Measurements from ENCODE around the gene STK25. TPM values are rescaled to one million over a fixed set of nuclear protein-coding genes. Genes with fewer than 3 reads are reported as not detected.

The STK25 gene
- total and polyA plus RNA-seq, 8 donors: 93.8 to 446 (median 144) TPM

GRCh38 chr2:241554610-241555322 is 46.4 kb upstream of the STK25 start:
- no peak for TF ChIP-seq POLR2A (IDR thresholded peaks at IDR 0.05)
- no peak for TF ChIP-seq EP300 (IDR thresholded peaks at IDR 0.05)
- no peak for TF ChIP-seq CTCF (IDR thresholded peaks at IDR 0.05)
- TF ChIP-seq POLR2AphosphoS5 (IDR thresholded peaks at IDR 0.05): no peak
- no peak overlapping the region for H3K4me3 ChIP-seq
- intact Hi-C loops (cut with DNase I; ENCODE audit: low total_unique reads): no loop called here
- peaks cover 4 to 37% (median 20%) of the 10 kb centered on the region in 4 donors for H3K4me1 ChIP-seq
- H3K27ac ChIP-seq: no peak overlapping the region
- DNase-seq: no peak
- H3K36me3 ChIP-seq: no peaks in the 10 kb centered on the region
- 80 to 90% (median 84%) methylated on average over 7 of the region's 7 CpGs for WGBS, 5 donors
- H3K27me3 ChIP-seq: peaks cover 0 to 37% (median 0%) of the 10 kb centered on the region in 3 donors
- peaks cover 0 to 10% (median 4%) of the 10 kb centered on the region in 4 donors for H3K9me3 ChIP-seq

- Histone ChIP-seq H3K9me3 (peaks cover 0 to 10% (median 4%) of the 10 kb centered on the region in 4 donors), H3K4me3 (no peak overlapping the region), H3K27ac (no peak overlapping the region), H3K36me3 (no peaks in the 10 kb centered on the region), H3K4me1 (peaks cover 0 to 38% (median 15%) of the 10 kb centered on the region in 4 donors), H3K27me3 (peaks cover 0 to 29% (median 0%) of the 10 kb centered on the region in 3 donors)
- TF ChIP-seq POLR2A (IDR thresholded peaks at IDR 0.05) (no peak), CTCF (IDR thresholded peaks at IDR 0.05) (no peak), EP300 (IDR thresholded peaks at IDR 0.05) (no peak), POLR2AphosphoS5 (IDR thresholded peaks at IDR 0.05) (no peak)
- intact Hi-C loops (cut with DNase I; ENCODE audit: low total_unique reads): no loop called here
- WGBS, 5 donors: 51 to 80% (median 62%) methylated on average over 6 of the region's 6 CpGs
- DNase-seq: no peak
Measured at GRCh38 chr2:241553981-241554380, 45.6 kb upstream of the STK25 start.

GRCh38 chr2:241553512-241553830 is 45.1 kb upstream of the STK25 start:
- Histone ChIP-seq H3K4me1 (peaks cover 0 to 36% (median 14%) of the 10 kb centered on the region in 4 donors), H3K36me3 (no peaks in the 10 kb centered on the region), H3K27me3 (peaks cover 0 to 24% (median 0%) of the 10 kb centered on the region in 3 donors), H3K9me3 (peaks cover 0 to 10% (median 4%) of the 10 kb centered on the region in 4 donors), H3K4me3 (no peak overlapping the region), H3K27ac (no peak overlapping the region)
- intact Hi-C loops (cut with DNase I; ENCODE audit: low total_unique reads): no loop called here
- TF ChIP-seq POLR2A (IDR thresholded peaks at IDR 0.05) (no peak), CTCF (IDR thresholded peaks at IDR 0.05) (no peak), POLR2AphosphoS5 (IDR thresholded peaks at IDR 0.05) (no peak), EP300 (IDR thresholded peaks at IDR 0.05) (no peak)
- DNase-seq: no peak
- 79 to 91% (median 85%) methylated on average over 12 of the region's 12 CpGs for WGBS, 5 donors

- Histone ChIP-seq H3K27ac (no peak overlapping the region), H3K9me3 (peaks cover 0 to 10% (median 4%) of the 10 kb centered on the region in 4 donors), H3K36me3 (no peaks in the 10 kb centered on the region), H3K4me3 (peak overlapping the region in 1 of 4 donors; percentile 3), H3K4me1 (peaks cover 0 to 32% (median 13%) of the 10 kb centered on the region in 4 donors), H3K27me3 (peaks cover 0 to 21% (median 0%) of the 10 kb centered on the region in 3 donors)
- 60 to 74% (median 71%) methylated on average over 32 to 33 of the region's 33 CpGs for WGBS, 5 donors
- intact Hi-C loops (cut with DNase I; ENCODE audit: low total_unique reads): no loop called here
- no peak for TF ChIP-seq POLR2A (IDR thresholded peaks at IDR 0.05)
- DNase-seq: no peak
Measured at GRCh38 chr2:241551998-241552737, 43.8 kb upstream of the STK25 start.

Measured in stomach (tissue), 9 donors.